ENCODE results near the gene CGREF1. TPM values are rescaled to one million over a fixed set of nuclear protein-coding genes. Genes with fewer than 3 reads are reported as not detected.

The CGREF1 gene
- polyA plus RNA-seq, 1 of the 3 experiments (the other 2 are of a cell fraction) = 18.3 TPM

DNA sequence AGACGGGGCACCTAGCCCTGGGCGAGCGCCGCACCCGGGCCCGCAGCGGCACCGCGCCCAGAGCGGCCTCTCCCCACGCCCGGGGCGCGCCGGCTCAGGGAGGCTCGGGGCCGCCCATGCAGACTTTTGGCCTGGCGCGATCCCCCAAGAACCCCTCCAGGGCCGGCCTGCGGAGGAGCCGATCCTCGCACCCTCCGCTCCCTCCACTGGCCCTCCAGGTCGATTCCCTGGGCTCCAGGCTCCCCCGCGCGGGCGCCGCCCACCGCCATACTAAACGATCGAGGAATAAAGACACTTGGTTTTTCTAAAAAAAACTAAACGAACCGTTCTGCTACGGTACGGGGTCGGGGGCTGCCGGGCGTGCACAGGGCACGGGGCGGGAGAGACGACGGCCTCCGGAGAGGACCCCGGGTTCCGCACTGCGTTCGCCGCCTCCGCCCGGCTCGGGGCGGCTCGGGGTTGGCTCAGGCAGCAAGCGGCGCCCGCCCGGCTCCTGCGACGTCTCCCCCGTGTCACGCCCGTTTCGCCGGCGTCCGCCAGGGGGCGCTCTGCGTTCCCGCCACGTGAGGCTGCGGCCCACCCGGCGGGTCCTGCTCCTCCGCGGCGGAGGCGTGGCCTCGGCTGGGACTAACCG lies 32.7 kb downstream of the CGREF1 start (continued):
- no peak; the same call in 1 of the 2 replicates for TF ChIP-seq JUND (IDR thresholded peaks at IDR 0.05)
- peak in 1 of 2 experiments; percentile 42; a peak in 1 of 4 replicates for TF ChIP-seq EP300 (IDR thresholded peaks at IDR 0.05; ENCODE audit: borderline replicate concordance in 1 of 2, low read depth in 1 of 2, low read length in 1 of 2)
- TF ChIP-seq TEAD4 (IDR thresholded peaks at IDR 0.05; ENCODE audit: borderline replicate concordance, insufficient read depth) = no peak
- no peak for TF ChIP-seq EZH2phosphoT487 (IDR thresholded peaks at IDR 0.05; ENCODE audit: borderline replicate concordance, low read depth)
- no peak for TF ChIP-seq GABPA (IDR thresholded peaks at IDR 0.05; ENCODE audit: low read depth)
- TF ChIP-seq MXI1 (IDR thresholded peaks at IDR 0.05; ENCODE audit: low read depth, low read length) = peak; percentile 97
- no peak for TF ChIP-seq FOSL2 (IDR thresholded peaks at IDR 0.05; ENCODE audit: borderline replicate concordance, low read depth)
- TF ChIP-seq RFX5 (IDR thresholded peaks at IDR 0.05; ENCODE audit: low read length) = no peak
- no peak for TF ChIP-seq RXRA (IDR thresholded peaks at IDR 0.05; ENCODE audit: borderline replicate concordance, low read depth)
- TF ChIP-seq, protein P1, sequence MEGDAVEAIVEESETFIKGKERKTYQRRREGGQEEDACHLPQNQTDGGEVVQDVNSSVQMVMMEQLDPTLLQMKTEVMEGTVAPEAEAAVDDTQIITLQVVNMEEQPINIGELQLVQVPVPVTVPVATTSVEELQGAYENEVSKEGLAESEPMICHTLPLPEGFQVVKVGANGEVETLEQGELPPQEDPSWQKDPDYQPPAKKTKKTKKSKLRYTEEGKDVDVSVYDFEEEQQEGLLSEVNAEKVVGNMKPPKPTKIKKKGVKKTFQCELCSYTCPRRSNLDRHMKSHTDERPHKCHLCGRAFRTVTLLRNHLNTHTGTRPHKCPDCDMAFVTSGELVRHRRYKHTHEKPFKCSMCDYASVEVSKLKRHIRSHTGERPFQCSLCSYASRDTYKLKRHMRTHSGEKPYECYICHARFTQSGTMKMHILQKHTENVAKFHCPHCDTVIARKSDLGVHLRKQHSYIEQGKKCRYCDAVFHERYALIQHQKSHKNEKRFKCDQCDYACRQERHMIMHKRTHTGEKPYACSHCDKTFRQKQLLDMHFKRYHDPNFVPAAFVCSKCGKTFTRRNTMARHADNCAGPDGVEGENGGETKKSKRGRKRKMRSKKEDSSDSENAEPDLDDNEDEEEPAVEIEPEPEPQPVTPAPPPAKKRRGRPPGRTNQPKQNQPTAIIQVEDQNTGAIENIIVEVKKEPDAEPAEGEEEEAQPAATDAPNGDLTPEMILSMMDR (IDR thresholded peaks at IDR 0.05) = peak; percentile 69
- TF ChIP-seq TCF12 (IDR thresholded peaks at IDR 0.05) = peak; percentile 48; the same call in 1 of the 2 replicates
- no peak for TF ChIP-seq GATA2 (CRISPR knock-in tag; IDR thresholded peaks at IDR 0.05)
- 0 out of 2 replicates have a peak, but pooled peaks have one; percentile 44 for TF ChIP-seq YY1 (IDR thresholded peaks at IDR 0.05; ENCODE audit: low read depth)
- TF ChIP-seq, protein P2, sequence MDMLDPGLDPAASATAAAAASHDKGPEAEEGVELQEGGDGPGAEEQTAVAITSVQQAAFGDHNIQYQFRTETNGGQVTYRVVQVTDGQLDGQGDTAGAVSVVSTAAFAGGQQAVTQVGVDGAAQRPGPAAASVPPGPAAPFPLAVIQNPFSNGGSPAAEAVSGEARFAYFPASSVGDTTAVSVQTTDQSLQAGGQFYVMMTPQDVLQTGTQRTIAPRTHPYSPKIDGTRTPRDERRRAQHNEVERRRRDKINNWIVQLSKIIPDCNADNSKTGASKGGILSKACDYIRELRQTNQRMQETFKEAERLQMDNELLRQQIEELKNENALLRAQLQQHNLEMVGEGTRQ (IDR thresholded peaks at IDR 0.05; ENCODE audit: borderline replicate concordance, low read depth, low read length) = peak; percentile 59; the same call in 1 of the 2 replicates
- TF ChIP-seq NRF1 (IDR thresholded peaks at IDR 0.05; ENCODE audit: low read depth, low read length) = no peak
- TF ChIP-seq MEF2A (IDR thresholded peaks at IDR 0.05; ENCODE audit: borderline replicate concordance, low read depth) = no peak
- peak; percentile 94; the same call in 1 of the 2 replicates for TF ChIP-seq SIN3A (IDR thresholded peaks at IDR 0.05; ENCODE audit: borderline replicate concordance, low read depth, low read length)
- TF ChIP-seq, protein P3, sequence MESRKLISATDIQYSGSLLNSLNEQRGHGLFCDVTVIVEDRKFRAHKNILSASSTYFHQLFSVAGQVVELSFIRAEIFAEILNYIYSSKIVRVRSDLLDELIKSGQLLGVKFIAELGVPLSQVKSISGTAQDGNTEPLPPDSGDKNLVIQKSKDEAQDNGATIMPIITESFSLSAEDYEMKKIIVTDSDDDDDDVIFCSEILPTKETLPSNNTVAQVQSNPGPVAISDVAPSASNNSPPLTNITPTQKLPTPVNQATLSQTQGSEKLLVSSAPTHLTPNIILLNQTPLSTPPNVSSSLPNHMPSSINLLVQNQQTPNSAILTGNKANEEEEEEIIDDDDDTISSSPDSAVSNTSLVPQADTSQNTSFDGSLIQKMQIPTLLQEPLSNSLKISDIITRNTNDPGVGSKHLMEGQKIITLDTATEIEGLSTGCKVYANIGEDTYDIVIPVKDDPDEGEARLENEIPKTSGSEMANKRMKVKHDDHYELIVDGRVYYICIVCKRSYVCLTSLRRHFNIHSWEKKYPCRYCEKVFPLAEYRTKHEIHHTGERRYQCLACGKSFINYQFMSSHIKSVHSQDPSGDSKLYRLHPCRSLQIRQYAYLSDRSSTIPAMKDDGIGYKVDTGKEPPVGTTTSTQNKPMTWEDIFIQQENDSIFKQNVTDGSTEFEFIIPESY (IDR thresholded peaks at IDR 0.05; ENCODE audit: borderline replicate concordance, low read depth) = peak; percentile 76; the same call in 1 of the 2 replicates
- TF ChIP-seq POLR2AphosphoS5 (IDR thresholded peaks at IDR 0.05; ENCODE audit: low read depth, low read length) = peak; percentile 85; the same call in 1 of the 2 replicates
- TF ChIP-seq, protein P4, sequence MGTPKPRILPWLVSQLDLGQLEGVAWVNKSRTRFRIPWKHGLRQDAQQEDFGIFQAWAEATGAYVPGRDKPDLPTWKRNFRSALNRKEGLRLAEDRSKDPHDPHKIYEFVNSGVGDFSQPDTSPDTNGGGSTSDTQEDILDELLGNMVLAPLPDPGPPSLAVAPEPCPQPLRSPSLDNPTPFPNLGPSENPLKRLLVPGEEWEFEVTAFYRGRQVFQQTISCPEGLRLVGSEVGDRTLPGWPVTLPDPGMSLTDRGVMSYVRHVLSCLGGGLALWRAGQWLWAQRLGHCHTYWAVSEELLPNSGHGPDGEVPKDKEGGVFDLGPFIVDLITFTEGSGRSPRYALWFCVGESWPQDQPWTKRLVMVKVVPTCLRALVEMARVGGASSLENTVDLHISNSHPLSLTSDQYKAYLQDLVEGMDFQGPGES (IDR thresholded peaks at IDR 0.05; ENCODE audit: low read depth, low read length) = no peak

All from SK-N-SH (cell line).